GM18508 (cell line): ENCODE measurements around the gene MDH2.
"Not testable (repeated sequence)": the region's sequence is repeated elsewhere in the genome, so short reads cannot be mapped to it uniquely, and the experiment has no call there.

Source experiments
- ATAC-seq: cut with Tn5 transposase; IDR thresholded peaks from one replicate; pipeline ENCODE4 v1.9.1; 2021; ENCODE audit warnings: moderate number of reproducible peaks; ENCODE audit not compliant: insufficient read depth, unreplicated experiment

Gene MDH2

GRCh38 chr7:76047811-76048667 is at the start of gene MDH2, which contains the start of gene STYXL1:
Gene MDH2, plus strand, starts transcription at chr7:76048106. Its CDS starts 55 bp downstream, at chr7:76048161.
Gene STYXL1, minus strand, starts transcription at chr7:76048000. Its CDS starts 17,477 bp downstream, at chr7:76030523.
- ATAC-seq, result peak; percentile 81

DNA sequence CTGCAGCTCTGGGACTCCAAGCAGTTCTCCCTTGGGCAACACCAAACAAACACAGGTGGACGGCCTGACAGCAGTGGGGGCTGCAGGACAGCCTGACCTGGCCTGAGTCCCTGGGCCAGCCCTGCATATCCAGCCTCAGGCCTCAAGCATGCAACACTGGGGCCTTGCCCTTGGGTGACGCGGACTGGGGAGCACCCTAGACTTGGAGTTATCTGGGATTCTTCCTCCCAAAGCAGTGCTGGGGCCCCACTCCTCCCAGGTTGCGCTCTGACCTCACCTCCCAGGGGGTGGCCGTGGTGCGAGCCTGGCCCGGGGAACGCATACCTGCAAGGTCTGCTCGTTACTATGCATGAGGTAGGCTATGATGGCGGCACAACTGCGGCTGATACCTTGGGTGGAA is 47.3 kb upstream of the MDH2 start:
- ATAC-seq, result no peak

DNA sequence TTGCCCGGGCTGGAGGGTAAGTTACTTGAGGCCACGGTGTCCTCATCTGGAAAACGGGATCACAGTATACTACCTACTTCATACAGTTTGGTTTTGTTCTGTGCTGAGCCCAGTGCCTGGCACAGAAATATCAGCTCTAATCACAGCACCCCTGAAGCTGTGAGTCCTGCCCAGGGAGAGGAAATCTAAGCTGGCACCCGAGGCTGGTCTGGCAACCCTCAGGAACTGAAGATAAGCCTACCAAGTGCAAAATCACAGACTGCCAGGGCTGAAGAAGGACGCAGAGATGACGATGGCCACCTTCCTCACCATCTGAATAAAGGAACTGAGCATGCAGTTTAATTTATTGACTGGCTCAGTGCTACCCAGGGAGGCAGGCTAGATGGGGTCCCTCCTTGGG is 45.8 kb upstream of the MDH2 start:
- ATAC-seq, result no peak

- ATAC-seq, result no peak
Observed at GRCh38 chr7:76002822-76003221, 45.1 kb upstream of the MDH2 start.

DNA sequence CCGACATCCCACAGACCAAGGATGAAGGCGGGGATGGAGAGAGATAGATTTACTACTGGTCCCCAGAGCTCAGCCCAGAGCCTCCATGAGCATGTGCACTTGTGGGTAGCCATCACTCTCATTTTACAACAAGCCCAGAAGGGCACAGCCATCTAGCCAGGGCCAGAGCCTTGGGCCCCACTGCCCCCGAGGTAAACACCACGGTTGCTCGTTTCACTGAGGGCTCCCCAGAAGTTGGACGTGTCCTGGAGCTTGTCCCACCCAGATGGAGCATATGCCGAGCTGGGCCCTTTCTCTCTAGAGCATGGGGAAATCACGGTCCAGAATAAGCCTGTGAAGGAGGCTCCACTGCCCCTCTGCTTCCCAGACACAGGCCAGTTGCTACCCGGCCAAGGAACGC is 44.6 kb upstream of the MDH2 start:
- no peak for ATAC-seq

- ATAC-seq, result not testable (repeated sequence)
Observed at GRCh38 chr7:76005004-76005403, 42.9 kb upstream of the MDH2 start.

DNA sequence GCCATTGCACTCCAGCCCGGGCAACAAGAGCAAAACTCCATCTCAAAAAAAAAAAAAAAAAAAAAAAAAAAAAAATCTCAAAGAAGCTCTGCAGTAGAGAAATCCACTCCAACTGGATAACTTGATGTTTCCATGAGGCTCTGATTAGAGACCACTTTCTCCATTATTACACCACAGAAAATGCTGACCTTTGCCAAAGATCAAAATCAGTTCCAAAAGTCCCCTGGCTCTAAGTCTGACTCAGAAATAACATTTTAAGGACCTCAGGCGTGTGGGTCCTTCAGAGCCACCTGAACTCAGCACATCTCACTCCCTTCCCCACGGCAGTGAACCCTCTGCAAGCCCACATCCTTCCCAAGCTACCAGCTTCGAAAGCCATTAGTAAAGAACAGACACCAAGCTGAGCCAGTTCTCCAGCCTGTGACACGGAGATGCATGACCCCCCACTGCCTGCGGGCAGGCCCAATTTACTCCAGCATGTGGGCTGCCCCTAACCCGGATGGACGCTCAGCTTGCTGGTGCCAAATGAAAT is 39.7 kb upstream of the MDH2 start:
- ATAC-seq, result no peak

DNA sequence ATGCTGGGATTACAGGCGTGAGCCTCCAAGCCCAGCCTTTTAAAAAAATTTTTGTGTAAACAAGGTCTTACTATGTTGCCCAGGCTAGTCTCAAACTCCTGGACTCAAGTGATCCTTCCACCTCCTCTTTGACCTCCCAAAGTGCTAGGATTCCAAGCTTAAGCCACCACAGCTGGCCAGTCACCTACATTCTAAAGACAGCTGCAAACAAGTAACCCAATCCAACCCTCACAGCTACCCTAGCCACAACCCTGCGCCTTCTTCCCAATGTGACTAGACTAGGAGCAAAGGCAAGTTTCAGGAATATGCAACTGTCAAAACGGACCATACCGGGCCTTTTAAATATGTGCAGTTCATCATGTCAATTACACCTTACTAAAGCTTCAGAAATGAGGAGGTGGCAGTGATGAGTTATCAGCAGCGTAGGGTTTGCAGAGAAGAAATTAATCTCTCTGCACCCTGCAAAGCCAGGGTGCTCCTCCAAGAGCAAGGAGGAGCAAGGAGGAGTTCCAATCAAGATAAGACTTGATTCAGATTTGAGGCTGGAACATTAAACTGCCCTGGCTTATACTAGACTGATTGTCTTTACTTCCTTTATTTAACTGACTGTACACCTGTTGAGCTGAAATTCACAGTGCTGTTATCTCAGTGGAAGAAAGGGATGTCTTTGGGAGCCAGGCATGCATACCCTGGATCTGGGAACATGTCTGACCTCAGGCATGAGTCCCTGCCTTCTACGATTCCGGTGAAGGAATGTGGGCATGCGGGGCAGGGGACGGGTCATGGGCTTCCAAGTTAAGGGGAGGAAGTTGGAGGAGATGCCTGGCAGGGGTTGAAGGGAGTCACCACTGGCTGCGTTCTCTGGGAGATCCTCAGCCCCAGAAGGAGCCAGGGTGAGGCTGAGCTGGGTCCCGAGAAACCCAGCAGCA is 38.0 kb upstream of the MDH2 start:
- no peak for ATAC-seq

- ATAC-seq, result no peak
Observed at GRCh38 chr7:76011442-76011861, 36.5 kb upstream of the MDH2 start.

GRCh38 chr7:76016191-76016947 is 31.5 kb upstream of the MDH2 start:
- no peak for ATAC-seq

DNA sequence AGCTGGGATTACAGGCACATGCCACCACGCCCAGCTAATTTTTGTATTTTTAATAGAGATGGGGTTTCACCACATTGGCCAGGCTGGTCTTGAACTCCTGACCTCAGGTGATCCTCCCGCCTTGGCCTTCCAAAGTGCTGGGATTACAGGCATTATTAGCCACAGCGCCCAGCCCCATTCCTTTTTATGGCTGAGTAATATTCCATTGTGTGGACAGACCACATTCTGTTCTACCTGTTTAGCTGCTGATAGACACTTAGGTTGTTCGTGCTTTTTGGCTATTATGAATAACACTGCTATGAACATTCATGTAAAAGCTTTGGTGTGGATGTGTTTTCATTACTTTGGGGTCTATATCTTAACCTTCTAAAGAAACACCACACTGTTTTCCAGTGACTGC is 29.4 kb upstream of the MDH2 start:
- ATAC-seq, result not testable (repeated sequence)

DNA sequence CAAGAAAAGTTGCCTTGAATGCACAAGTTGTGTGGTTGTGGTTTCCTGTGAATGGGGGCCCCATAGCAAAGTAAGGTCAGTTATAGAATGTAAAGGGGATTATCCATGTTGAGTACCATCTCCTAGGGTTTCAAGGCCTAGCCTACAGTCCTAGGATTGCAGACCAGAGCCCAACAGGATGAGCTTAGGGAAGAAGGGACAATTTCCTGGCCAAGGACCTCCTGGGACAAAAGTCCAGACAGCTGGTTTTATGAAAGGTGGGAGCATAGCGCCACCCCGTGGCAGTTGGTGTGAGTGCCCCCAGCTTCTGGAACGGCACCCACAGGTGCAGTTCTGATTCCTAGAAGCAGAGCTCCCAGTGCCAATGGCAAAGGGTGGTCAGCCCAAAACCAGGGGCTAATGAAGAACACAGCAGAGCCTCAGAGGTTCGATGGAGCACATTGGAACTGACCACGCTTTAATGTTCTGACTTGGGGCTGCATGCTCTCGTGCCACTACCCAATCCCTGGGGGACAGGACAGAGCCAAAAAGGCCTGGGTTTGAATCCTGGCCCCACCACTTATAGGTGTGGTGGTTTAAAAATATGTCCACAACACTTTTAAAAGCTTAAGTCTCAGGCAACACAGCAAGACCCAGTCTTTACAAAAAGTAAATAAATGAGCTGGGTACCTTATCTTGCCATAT is 27.7 kb upstream of the MDH2 start:
- no peak for ATAC-seq

DNA sequence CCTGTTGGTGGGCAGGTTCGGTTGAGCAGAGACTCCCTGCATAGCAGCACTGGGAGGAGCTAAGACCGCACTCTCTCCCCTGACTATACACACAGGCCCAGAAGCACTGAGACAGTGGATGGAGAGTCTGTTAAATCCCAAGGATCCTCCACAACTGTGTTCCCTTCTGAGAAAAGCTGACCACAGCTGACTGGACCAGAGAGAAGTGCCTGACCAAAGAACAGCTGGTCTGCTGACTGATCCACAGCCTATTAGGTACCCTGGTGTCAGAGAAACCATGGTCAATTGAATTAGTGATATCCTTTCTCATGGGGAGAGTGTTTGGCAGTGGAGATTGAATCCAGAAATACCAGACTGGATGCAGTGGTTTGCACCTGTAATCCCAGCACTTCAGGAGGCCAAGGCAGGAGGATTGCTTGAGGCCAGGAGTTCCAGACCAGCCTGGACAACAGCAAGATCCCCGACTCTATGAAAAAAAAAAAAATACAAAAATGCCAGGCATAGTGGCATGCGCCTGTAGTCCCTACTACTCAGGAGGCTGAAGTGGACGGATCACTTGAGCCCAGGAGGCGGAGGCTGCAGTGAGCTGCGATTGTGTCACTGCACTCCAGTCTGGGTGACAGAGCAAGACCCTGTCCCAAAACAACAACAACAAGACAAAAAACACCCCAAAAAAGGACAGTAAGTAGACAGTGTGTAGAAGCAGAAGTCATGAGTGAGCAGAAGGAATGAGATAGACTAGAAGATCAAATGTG is 25.7 kb upstream of the MDH2 start:
- ATAC-seq, result no peak

- no peak for ATAC-seq
Observed at GRCh38 chr7:76023002-76023401, 24.9 kb upstream of the MDH2 start.

DNA sequence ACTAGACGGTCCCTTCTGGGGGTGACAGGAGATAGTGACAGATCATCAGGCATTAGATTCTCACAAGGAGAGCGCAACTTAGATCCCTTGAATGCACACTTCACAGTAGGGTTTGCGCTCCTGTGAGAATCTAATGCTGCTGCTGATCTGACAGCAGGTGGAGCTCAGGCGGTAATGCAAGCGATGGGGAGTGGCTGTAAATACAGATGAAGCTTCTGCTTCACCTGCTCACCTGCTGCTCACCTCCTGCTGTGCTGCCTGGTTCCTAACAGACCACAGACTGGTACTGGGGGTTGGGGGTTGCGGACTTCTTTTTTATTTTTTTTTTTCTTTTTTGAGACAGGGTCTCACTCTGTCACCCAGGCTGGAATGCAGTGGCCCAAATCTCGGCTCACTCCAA is 18.2 kb upstream of the MDH2 start:
- ATAC-seq, result not testable (repeated sequence)

DNA sequence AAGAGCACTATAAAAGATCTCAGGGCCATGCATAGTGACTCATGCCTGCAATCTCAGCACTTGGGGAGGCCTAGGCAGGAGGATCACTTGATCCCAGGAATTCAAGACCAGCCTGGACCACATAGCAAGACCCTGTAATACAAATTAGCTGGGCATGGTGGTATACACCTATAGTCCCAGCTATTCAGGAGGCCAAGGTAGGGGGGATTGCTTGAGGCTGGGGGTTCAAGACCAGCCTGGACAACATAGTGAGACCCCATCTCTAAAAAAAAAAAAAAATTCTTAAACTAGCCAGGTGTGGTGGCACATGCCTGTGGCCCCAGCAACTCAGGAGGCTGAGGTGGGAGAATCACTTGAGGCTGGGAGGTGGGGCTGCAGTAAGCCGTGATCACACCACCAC is 15.9 kb upstream of the MDH2 start:
- ATAC-seq, result no peak

- no peak for ATAC-seq
Observed at GRCh38 chr7:76037310-76037709, 10.6 kb upstream of the MDH2 start.

DNA sequence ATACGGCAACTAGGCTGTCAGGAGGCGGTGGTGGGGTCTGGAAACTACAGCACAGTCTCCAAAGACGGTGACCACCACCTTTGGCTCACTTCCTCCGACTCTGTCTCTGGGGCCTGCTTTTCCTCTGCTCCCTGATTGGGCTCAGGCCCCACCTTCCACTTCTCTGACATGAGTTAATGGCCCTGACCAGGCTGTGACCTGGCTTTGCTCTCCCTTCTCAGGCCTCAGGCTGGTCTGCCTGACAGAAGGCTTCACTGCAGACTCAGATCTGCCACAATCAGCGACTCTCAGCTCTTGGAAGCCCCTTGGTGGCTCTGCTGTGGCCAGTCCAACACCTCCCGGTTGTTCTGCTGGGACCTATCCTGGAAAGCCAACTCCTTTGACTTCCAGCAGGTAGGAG is 7.8 kb upstream of the MDH2 start:
- ATAC-seq, result no peak

- ATAC-seq, result no peak
Observed at GRCh38 chr7:76044375-76044865, 3.5 kb upstream of the MDH2 start.
